GM12864 (cell line): ENCODE measurements around the gene ZFPM1.
A peak's percentile ranks its signal among the peaks of the same experiment; 100 is the strongest.

ENCODE experiments used
- DNase-seq: peaks from one replicate; pipeline ENCODE4 v3.0.0-alpha.2; 2011; ENCODE audit warnings: low read depth
- H3K4me3 ChIP-seq: 2 replicates; pipeline ENCODE4 v1.5.1; 2011; ENCODE audit warnings: mild to moderate bottlenecking, low read depth, low read length, control low read depth
- TF ChIP-seq, protein P1 (sequence below): IDR thresholded peaks from 2 replicates; pipeline ENCODE4 v1.5.1; 2011; ENCODE audit warnings: low read depth, mild to moderate bottlenecking, moderate library complexity, low read length, control low read depth, inconsistent platforms; ENCODE audit errors: missing control alignments

Gene ZFPM1

GRCh38 chr16:88434353-88434690 lies 18.8 kb upstream of the ZFPM1 start:
- no peak overlapping the region for H3K4me3 ChIP-seq
- no peak for DNase-seq
- TF ChIP-seq, protein P1, sequence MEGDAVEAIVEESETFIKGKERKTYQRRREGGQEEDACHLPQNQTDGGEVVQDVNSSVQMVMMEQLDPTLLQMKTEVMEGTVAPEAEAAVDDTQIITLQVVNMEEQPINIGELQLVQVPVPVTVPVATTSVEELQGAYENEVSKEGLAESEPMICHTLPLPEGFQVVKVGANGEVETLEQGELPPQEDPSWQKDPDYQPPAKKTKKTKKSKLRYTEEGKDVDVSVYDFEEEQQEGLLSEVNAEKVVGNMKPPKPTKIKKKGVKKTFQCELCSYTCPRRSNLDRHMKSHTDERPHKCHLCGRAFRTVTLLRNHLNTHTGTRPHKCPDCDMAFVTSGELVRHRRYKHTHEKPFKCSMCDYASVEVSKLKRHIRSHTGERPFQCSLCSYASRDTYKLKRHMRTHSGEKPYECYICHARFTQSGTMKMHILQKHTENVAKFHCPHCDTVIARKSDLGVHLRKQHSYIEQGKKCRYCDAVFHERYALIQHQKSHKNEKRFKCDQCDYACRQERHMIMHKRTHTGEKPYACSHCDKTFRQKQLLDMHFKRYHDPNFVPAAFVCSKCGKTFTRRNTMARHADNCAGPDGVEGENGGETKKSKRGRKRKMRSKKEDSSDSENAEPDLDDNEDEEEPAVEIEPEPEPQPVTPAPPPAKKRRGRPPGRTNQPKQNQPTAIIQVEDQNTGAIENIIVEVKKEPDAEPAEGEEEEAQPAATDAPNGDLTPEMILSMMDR, result no peak

GRCh38 chr16:88434746-88435145 lies 18.3 kb upstream of the ZFPM1 start:
- DNase-seq, result no peak
- no peak overlapping the region for H3K4me3 ChIP-seq
- TF ChIP-seq, protein P1, result no peak

GRCh38 chr16:88435437-88436355 lies 17.4 kb upstream of the ZFPM1 start:
- TF ChIP-seq, protein P1, result no peak
- DNase-seq, result no peak
- no peak overlapping the region for H3K4me3 ChIP-seq

- TF ChIP-seq, protein P1, result no peak
- no peak for DNase-seq
- no peak overlapping the region for H3K4me3 ChIP-seq
These were observed 16.3 kb upstream of the ZFPM1 start for GRCh38 chr16:88436796-88437195.

DNA sequence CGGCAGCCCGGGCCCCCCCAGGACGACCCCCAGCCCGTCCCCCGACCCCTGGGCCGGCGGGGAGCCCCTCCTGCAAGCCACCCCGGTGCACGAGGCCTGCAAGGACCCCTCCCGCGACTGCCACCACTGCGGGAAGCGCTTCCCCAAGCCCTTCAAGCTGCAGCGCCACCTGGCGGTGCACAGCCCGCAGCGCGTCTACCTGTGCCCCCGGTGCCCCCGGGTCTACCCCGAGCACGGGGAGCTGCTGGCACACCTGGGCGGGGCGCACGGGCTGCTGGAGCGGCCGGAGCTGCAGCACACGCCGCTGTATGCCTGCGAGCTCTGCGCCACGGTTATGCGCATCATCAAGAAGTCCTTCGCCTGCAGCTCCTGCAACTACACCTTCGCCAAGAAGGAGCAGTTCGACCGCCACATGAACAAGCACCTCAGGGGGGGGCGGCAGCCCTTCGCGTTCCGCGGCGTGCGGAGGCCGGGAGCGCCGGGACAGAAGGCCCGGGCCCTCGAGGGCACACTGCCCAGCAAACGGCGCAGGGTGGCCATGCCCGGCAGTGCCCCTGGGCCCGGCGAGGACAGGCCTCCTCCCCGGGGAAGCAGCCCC lies 15.6 kb upstream of the ZFPM1 start:
- no peak overlapping the region for H3K4me3 ChIP-seq
- TF ChIP-seq, protein P1, result peak; percentile 90
- DNase-seq, result no peak

GRCh38 chr16:88438084-88438870 lies 14.8 kb upstream of the ZFPM1 start:
- DNase-seq, result no peak
- no peak overlapping the region for H3K4me3 ChIP-seq

More at GRCh38 chr16:88438084-88438870, 14.8 kb upstream of the ZFPM1 start:
- TF ChIP-seq, protein P1, result no peak
